ENCODE data around the gene PCSK4. TPM values are rescaled to one million over a fixed set of nuclear protein-coding genes. Genes with fewer than 3 reads are reported as not detected.
"Not testable (repeated sequence)": the region's sequence is repeated elsewhere in the genome, so short reads cannot be mapped to it uniquely, and the experiment has no call there.

PCSK4 gene
- polyA plus RNA-seq, 5 donors: 2.7 to 6.0 (median 3.7) TPM

DNA sequence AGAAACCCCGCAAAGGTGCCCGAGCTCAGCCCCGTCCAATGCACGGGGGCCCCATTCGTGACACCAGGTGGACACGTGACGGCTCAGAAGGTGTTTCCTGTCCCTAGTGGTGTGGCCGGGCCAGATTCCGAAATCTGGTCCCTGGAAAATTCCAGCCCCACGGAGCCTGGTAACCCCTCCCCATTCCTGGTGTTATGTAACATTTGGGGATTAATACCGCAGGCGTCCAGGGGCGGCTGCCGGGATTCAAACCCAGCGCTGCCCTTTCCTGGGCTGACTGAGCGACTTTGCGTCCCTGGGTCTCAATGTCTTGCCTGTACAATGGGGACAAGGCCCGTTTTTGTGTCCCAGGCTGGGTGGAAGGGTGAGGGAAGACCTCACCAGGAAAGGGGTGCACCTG is 32.7 kb upstream of the PCSK4 start:
- no peak for DNase-seq

DNA sequence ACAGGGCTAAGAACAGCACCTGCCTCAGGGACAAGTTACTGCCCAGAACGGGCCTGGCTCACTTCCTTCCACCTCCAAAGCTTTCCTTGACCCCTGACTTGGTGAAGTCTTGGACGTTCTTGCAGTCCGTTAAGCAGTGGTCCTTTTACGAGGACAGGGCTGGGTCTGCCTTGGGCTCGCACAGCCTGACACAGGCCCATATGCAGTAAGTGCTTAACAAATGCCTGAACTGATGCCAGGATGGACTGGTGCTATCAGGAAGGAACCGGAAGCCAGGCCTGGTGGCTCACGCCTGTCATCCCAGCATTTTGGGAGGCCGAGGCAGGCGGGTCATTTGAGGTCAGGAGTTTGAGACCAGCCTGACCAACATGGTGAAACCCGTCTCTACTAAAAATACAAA is 31.9 kb upstream of the PCSK4 start:
- DNase-seq: no peak

DNA sequence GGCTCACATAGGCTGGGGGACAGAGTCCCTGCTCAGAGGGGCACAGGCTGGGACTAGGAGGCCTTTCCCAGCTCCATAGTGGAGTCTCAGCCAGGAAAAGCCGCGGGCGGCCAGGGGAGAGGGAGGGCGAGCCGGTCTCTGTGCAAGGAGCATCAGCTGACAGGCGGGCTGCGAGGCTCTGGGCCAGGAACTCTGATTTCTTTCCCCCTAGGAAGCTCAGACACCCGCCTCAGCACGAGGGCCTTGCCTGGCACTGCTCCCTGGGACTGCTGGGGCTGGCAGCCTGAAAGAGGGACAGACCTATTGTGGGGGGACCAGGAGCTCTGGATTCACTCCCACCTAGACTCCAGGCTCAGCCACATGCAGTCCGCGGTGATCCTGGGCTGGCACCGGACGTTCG is 31.5 kb upstream of the PCSK4 start:
- no peak for DNase-seq

DNA sequence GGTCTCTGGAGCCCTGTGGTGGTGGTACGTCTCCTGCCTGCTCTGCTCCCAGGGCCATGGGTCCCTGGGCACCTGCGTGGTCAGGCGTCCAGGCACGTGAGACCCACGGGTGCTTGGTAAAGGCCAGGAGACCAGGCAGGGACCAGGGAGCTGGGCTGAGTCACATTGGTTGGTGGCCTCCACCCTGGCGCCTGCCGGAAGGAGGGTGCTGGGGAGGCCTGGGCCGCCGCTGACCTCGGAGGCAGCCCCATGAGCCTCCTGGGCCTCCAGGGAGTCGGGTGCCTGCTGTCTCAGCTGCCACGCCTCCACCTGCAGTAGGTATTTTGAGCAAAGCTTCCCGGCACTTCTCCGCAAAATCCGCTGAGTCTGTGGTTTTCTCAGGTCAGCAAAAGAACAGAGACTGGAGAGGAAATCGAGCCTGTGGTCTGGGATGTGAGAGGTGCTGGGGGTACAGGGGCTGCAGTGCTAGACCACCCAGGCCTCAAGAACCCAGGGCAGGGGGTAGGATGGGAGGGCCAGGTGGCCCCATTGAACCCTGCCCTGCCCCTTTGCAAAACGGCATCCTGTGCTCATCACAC is 30.1 kb upstream of the PCSK4 start:
- DNase-seq: no peak

DNA sequence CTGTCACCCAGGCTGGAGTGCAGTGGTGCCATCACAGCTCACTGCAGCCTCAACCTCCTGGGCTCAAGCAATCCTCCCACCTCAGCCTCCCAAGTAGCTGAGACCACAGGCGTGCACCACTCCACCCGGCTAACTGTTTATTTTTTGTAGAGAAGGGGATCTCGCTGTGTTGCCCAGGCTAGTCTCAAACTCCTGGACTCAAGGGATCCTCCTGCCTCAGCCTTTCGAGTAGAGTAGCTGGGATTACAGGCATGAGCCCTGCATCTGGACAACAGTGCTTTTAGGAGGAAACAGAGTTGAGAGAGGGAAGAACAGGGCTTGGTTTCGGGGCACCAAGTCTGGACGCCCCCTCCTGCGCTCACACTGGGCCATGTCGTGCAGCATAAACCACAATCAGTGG is 29.7 kb upstream of the PCSK4 start:
- not testable (repeated sequence) for DNase-seq

DNA sequence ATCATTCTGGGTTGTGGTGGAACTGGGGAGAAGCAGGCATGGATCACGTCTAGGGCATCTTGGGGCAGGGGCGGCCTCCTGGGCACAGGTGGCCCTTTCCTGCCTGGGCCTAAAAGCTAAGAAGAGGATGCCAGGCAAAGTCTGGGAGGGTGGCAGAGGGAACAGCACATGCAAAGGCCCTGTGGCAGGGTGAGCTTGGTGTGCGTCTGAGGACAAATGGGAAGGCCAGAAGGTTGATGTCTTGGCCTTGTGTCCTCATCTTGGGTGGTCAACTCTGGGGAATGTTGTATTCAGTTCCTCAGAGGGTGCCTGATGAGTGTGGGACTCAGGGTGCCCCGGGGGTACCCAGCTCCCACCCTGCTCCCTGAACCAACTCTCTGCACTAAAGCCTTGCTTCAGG is 28.3 kb upstream of the PCSK4 start:
- no peak for DNase-seq

DNA sequence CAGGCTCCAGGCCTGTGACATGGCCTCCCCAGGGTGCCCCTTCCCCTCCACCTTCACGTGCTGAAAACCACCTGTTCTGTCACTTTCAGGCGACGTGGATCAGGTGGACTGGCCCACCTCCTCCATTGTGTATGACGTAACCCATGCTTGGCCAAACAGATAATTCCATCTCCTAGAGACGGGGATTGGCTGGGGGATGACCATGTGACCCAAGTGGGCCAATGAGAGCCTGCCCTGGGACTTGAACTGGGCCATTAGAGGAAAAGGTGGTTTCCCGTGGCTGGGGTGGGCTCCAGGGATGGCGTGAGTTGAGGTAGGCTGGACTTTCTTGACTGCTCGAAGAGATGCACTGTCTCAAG is 26.2 kb upstream of the PCSK4 start:
- DNase-seq: no peak

DNA sequence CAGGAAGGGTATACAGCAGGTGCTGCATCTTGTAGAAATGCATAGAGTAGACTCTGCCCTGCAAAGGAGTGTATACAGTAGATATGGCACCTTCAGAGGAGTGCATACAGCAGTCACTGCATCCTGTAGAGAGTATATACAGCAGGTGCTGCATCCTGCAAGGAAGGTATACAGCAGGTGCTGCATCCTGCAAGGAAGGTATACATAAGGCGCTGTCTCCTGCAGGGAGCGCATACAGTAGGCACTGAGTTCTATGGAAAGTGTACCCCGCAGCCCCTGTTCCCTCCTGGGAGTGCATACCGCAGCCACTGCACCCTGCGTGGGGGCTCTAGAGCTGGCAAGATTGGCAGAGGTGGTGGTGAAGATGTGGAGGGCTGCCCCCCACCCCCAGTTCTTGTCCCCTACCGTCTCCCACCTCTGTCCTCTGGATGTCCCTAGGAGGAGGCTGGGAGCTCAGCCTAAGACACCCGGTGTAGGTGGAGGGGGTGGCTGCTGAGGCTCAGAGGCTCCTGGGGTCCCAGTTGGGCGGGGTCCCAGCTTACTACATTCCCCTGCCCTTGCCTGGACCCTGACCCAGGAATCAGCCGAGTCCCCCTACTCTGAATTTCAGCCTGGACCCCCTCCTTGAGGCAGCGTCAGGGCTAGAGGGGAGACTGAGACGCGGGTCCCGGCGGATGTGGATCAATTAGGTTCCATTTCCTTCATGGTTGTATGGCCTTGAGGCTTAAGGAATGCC is 25.0 kb upstream of the PCSK4 start:
- DNase-seq: no peak

DNA sequence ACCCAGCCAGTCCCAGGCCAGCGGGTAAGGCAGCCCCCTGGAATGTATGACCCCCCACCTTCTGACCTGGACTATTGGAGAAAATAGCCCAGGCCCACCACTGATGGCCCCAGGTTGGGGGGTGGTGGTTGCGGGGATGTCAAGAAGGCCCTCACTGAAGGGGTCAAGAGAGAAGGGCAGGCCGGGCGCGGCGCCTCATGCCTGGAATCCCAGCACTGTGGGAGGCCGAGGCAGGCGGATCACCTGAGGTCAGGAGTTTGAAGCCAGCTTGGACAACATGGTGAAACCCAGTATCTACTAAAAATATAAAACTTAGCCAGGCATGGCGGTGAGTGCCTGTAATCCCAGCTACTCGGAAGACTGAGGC is 24.1 kb upstream of the PCSK4 start:
- DNase-seq: no peak

DNA sequence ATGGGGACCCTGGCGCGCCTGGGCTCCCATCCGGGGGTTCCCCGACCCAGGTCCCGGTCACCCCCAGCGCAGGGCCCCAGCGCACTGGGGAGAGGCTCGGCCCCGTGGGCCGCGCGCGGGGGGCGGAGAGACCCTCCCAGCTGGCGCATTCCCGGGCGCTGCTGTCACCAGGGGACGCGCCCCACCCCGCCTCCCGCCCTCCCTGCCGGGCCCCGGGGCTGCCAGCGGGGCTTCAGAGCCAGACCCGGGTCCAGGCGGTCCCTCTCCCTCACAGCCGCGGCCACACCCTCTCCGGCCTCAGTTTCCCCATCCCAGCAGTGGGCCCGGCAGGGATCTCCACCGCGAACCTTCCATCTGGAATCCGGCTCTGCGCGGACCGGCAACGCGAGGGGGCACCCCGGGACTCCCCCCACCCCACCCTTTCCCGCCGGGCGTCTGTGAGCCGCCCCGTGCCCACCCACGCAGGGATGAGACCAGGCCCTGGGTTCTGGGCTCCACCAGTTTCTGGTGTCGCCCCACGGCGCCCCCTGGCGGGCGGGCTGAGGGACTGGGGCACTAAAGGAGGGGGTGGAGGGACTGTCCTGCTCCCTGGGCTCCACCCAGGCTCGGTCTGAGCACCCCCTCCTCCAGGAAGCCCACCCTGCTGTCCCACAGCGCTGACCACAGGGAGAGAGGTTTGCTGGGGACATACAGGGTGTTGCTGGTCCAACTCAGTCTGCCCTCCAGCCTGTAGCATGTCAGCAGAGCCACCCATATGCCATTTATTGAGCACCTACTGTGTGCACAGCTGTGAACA is 23.5 kb upstream of the PCSK4 start:
- DNase-seq: no peak

DNA sequence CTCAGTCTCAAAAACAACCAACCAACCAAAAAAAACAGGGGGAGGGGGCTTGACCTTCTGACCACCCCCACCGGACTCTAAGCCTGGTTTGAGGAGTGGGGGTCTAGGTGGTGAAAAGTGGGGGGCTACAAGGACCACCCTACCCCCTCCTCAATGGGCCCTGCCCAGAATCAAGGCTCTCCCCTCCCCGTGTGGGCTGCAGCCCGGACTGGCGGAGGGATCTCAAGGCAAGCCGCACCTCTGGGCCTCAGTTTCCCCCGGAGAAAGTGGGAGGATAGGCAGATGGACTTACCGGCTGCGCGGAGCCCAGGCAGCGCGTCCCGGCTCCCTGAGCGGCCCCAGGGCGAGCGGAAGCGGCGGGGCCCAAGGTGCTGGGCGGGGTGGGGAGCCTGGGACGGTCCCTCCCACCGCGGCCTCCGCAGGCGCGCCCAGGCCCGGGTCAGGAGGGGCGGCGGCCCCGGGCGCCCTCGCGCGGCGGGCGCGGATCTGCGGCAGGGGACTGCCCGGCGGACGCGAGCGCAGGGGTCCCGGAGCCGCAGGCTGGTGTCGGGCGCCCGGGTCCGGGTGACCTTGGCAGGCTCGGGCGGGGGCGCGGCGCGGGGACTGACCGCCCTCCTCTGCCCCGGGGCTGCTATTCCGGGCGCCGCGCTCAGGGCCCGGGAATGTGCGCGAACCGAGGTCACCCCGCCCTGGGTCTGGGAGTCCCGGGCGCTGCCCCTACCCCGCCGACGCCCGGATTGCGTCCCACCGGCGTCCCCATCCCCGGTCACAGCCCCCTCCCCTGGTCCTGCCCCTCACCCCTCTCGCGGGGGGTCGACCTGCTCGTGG is 22.7 kb upstream of the PCSK4 start, which contains the start of gene ADAMTSL5:
TSS of gene ADAMTSL5 (minus strand) at position 349 of the 828 bp plus-strand sequence. CDS start 2,076 bp downstream, outside the sequence.
- DNase-seq: no peak

DNA sequence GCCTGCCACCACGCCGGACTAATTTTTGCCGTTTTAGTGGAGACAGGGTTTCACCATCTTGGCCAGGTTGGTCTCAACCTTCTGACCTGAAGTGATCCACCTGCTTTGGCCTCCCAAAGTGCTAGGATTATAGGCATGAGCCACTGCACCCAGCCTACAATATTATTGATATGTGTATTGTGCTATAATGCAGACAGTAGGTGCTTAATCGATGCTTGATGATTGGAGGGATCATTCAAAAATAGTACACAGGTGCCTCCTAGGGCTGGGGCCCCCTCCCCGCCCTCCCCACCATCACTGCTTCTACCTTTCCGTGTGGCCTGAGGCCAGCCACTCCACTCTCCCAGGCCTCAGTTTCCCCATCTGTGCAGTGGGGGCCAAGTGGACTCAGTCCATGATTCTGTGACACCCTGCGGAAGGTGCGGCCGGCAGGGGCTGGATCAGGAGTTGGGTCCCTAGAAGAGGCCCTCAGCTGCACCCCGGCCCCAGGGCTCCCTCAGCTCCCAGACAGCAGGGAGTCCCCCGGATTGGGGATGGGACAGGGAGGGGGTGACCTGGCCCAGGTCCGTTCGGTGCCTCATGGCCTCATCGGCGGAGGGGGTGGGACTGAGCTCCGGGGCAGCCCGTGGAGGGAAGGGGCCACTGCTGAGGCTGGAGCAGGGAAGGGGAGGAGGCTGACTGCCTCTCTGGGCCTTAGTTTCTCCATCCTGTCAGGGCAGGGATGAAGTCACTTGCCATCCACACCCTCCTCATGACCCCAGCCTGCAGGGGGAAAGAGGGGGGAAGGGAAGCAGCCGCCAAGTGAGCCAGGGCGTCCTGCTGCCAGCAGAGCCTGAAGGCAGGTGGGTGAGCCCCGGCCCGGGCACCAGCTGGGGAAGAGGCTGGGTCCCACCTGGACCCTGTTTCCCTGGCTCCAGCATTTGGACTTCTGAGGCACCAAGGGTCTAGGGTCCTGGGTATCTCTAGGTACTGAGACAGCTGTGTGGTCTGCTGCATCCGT is 21.5 kb upstream of the PCSK4 start:
- DNase-seq: no peak

DNA sequence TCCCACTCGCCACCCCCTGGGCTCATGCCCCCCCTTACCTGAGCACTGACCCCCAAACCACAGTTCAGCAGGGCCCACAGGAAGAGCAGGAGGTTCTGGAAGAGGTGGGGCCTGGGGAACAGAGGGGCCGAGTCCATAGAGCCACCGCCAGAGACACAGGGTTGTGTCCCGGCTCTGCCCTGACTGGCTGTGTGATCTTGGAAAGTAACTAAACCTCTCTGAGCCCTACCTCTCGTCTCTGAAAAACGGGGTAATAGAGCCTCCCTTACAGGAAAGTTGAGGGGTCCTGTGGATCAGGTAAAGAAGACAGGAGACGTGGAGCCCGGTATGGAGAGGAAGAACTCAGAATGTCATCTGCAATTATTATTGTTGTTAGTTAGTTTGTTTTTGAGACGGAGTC is 20.7 kb upstream of the PCSK4 start:
- no peak for DNase-seq

DNA sequence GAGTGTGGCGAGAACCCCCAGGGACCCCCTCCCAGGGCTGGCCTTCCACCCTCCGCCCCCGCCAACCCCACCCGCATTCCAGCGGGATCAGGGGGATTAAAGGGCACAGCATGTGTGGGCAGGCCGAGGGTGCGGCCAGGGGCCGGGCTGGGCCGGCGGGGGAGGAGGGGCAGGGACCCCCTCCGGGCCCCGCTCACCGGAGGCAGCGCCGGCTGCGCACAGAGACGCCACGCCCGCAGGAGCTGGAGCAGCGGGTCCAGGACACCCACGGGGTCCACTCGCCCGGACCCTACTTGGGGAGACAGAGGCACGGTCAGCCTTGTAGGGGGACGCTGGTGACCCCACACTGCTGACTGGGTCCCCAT is 20.3 kb upstream of the PCSK4 start:
- DNase-seq: no peak

DNA sequence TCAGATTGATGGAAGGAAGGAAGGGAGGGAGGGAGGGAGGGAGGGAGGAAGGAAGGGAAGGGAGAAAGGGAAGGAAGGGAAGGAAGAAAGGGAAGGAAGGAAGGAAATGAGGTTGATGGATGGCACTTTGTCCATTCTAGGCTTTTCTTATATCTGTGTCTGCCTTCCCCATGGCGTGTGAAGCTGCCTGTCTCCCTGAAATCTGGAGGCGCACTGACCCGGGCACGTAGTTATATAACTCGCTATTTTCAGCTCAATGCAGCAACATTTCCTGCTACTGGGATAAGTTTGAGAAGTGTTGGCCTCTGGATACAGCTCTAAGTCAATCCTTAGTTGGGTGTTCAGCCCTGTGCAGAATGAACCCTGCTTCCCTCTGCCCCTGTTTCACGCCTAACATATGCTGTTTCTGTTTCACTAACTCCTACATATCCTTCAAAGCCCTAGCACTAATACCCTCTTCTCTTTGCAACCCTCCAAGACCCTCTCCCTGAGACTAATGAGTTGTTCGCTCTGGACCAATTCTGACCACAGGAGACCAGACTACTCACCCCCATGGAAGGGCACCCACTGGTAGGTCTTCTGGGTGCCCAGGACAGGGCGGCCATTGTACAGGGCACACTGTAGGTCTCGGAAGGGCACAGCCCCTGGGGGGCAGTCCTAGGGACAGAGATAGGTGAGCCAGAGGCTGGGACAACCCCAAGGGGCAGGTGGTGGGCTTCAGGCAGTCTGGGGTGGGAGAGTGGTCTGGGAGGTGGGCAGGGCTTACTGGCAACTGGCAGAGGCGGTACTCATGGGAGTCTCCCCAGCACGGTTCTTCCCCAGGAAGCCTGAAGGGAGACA is 19.7 kb upstream of the PCSK4 start:
- no peak for DNase-seq

DNA sequence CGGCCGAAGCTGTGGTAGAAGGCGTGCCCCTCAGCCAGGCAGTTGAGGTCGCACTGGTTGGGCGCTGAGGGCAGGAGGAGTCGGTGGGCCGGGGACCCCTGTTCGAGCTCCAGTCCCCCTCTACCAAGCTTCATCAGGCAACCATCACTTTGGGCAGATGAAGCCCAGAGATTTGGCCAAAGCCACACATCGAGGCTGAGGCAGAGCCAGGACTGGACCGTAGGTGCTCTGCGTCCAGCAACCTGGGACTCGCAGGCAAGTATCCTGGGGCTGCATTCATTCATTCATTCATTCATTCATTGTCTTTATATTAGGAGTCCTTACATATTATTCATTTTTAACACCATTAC is 18.3 kb upstream of the PCSK4 start:
- DNase-seq: no peak

DNA sequence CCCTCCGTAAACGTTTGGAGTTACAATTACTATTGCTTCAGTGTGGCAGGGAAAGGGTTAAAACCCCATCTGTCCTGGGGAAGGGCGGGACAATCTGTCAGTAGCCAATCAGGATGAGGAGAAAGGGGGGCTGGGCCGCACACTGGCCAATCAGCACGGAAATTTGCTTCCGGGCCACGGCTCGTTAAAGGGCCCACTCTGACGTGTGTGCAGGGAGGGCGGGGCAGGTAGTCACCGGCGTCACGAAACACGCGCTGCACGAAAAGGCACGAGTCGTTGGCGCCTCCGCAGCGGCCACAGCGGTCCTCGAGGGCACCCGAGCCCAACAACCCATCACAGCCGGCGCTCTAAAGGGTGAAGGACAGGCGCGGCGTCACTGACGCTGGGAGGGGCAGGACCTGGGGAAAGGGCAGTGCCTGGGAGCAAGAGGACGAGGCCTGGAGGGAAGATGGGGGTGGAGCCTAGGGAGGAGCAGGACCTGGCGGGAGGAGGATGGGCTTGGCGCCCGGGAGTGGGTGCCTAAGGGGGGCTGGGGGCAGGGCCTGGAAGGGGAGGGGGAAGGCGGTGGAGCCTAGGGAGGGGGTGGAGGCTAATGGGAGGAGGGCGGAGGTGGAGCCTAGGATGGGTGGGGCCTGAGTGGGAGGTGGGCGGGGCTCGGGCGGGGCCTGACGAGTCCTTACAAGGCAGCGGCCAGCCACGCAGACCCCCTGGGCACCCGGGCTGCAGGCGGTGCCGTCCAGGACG is 17.8 kb upstream of the PCSK4 start:
- DNase-seq: peak; percentile 90 to 92

DNA sequence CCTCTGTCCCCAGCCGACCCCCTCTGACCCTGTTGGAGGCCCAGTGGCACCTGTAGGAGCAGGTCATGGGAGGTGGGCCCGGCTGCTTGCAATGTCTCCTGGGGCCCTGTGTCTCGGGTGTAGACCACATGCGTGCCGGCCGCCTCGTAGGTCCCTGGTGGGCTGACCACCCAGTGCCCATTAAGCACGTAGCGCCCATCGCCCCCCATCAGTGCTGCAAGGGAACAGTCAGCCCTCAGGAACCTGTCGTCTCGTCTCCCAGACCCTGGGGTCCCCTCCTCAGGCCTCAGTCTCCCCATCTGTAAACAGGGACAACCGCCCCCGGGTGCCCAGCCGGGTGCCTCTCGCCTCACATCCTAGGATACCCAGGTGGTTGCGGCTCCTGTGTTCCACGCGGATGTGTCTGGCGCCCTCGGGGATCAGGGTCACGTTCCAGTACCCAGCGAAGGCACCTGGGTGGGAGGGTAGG is 17.1 kb upstream of the PCSK4 start:
- DNase-seq: no peak
